ENCODE data around the gene VPS45.

VPS45 gene

DNA sequence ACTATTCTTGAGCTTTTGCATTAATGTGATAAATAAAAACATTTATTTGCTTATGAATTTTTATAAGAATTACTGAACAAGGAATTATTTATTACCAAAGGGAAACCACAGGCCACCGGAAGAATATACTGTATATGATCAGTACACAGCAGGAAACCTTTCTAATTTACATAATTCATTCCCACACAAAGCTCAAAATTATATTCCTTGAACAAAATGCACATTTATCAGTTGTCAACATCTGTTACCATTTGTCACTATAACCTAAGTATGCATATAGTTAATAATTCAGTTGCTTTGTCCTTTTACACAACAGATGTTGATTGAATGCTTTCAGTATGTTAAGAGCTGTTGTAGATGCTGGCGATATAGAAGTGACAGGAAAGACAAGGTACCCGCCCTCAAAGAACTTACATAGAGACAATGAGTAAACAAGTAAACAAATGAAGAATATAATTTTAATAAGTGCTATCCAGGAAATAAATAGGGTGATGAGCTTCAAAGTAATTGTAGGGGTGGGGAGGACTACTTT is 27.2 kb downstream of the VPS45 start:
- H3K27me3 ChIP-seq (replicated peaks), result no peaks in the 10 kb centered on the region
- no peak overlapping the region for H3K4me3 ChIP-seq (ENCODE audit: low read depth, low read length)
- DNase-seq, result no peak
- TF ChIP-seq, protein P1, sequence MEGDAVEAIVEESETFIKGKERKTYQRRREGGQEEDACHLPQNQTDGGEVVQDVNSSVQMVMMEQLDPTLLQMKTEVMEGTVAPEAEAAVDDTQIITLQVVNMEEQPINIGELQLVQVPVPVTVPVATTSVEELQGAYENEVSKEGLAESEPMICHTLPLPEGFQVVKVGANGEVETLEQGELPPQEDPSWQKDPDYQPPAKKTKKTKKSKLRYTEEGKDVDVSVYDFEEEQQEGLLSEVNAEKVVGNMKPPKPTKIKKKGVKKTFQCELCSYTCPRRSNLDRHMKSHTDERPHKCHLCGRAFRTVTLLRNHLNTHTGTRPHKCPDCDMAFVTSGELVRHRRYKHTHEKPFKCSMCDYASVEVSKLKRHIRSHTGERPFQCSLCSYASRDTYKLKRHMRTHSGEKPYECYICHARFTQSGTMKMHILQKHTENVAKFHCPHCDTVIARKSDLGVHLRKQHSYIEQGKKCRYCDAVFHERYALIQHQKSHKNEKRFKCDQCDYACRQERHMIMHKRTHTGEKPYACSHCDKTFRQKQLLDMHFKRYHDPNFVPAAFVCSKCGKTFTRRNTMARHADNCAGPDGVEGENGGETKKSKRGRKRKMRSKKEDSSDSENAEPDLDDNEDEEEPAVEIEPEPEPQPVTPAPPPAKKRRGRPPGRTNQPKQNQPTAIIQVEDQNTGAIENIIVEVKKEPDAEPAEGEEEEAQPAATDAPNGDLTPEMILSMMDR (IDR thresholded peaks at IDR 0.05; ENCODE audit: low read depth, low read length, missing control alignments), result no peak
- in situ Hi-C loops (cut with HindIII; ENCODE audit: low pct_ligation_motif_present, low sequenced_read_pairs), result loop anchor here (25.0 kb wide), 1 partner anchor 93 kb away; no protein-coding TSS in a partner anchor
- H3K36me3 ChIP-seq (replicated peaks), result peaks cover 9% of the 10 kb centered on the region
- H3K27ac ChIP-seq, result no peak overlapping the region

GRCh38 chr1:150102986-150103385 is 35.4 kb downstream of the VPS45 start:
- Histone ChIP-seq H3K4me3 (ENCODE audit: low read depth, low read length) (no peak overlapping the region), H3K36me3 (replicated peaks) (no peaks in the 10 kb centered on the region), H3K27me3 (replicated peaks) (no peaks in the 10 kb centered on the region), H3K27ac (no peak overlapping the region)
- in situ Hi-C loops (cut with HindIII; ENCODE audit: low pct_ligation_motif_present, low sequenced_read_pairs), result no loop called here
- TF ChIP-seq, protein P1 (IDR thresholded peaks at IDR 0.05; ENCODE audit: low read depth, low read length, missing control alignments), result no peak
- no peak for DNase-seq

GRCh38 chr1:150106341-150106740 is 38.8 kb downstream of the VPS45 start:
- Histone ChIP-seq H3K27ac (no peak overlapping the region), H3K4me3 (ENCODE audit: low read depth, low read length) (no peak overlapping the region), H3K36me3 (replicated peaks) (no peaks in the 10 kb centered on the region), H3K27me3 (replicated peaks) (no peaks in the 10 kb centered on the region)
- no peak for DNase-seq
- TF ChIP-seq, protein P1 (IDR thresholded peaks at IDR 0.05; ENCODE audit: low read depth, low read length, missing control alignments), result no peak
- in situ Hi-C loops (cut with HindIII; ENCODE audit: low pct_ligation_motif_present, low sequenced_read_pairs), result no loop called here

DNA sequence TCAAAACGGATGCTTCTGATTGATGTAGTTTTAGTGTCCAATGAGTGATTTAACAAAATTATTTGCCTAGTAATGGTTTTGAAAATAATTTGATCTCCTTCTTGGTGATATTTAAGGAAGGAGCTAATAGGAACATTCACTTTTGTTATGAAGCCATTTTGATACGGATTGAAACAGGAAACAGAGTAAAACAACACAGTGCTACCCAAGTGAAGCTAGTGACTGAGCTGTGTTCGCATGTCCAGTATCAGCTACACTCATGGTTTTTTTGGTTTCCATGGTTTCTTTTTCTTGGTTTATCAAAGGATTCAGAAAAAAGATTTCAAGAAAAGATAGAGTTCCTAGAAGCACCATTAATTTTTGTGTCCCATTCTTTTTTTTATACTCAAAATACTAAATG is 42.0 kb downstream of the VPS45 start:
- TF ChIP-seq, protein P1 (IDR thresholded peaks at IDR 0.05; ENCODE audit: low read depth, low read length, missing control alignments), result no peak
- in situ Hi-C loops (cut with HindIII; ENCODE audit: low pct_ligation_motif_present, low sequenced_read_pairs), result no loop called here
- no peak for DNase-seq

DNA sequence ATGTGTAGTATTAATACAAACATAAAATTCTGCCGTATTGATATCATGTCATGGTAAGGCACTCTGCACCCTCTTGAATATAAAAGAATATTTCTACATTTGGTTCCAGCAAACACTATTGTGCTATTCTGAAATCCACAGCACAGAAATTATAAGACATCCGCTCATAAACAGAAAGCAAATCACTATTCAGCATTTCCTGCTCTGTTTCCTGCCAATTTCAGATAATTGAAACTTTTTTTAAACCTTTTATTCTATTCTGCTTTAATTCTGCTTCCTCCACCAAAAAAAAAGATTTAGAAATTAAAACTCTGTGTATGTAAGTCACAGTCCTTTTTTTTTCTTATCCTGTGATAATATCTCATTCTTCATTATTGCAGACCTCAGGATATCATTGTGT is 42.5 kb downstream of the VPS45 start:
- Histone ChIP-seq H3K36me3 (replicated peaks) (no peaks in the 10 kb centered on the region), H3K27ac (no peak overlapping the region), H3K27me3 (replicated peaks) (no peaks in the 10 kb centered on the region), H3K4me3 (ENCODE audit: low read depth, low read length) (no peak overlapping the region)
- no peak for DNase-seq
- TF ChIP-seq, protein P1 (IDR thresholded peaks at IDR 0.05; ENCODE audit: low read depth, low read length, missing control alignments), result no peak
- in situ Hi-C loops (cut with HindIII; ENCODE audit: low pct_ligation_motif_present, low sequenced_read_pairs), result no loop called here

More for the DNA sequence above, 42.0 kb downstream of the VPS45 start:
- no peak overlapping the region for H3K4me3 ChIP-seq (ENCODE audit: low read depth, low read length)
- H3K27ac ChIP-seq, result no peak overlapping the region
- no peaks in the 10 kb centered on the region for H3K36me3 ChIP-seq (replicated peaks)
- no peaks in the 10 kb centered on the region for H3K27me3 ChIP-seq (replicated peaks)

- TF ChIP-seq, protein P1 (IDR thresholded peaks at IDR 0.05; ENCODE audit: low read depth, low read length, missing control alignments), result no peak
- H3K4me3 ChIP-seq (ENCODE audit: low read depth, low read length), result no peak overlapping the region
- in situ Hi-C loops (cut with HindIII; ENCODE audit: low pct_ligation_motif_present, low sequenced_read_pairs), result no loop called here
- no peaks in the 10 kb centered on the region for H3K36me3 ChIP-seq (replicated peaks)
- no peak for DNase-seq
- no peaks in the 10 kb centered on the region for H3K27me3 ChIP-seq (replicated peaks)
- no peak overlapping the region for H3K27ac ChIP-seq
Observed at GRCh38 chr1:150111670-150112069, 44.1 kb downstream of the VPS45 start.

All from brain microvascular endothelial cell (primary cell).